Mucosa of rectum (tissue), 2 donors: ENCODE data around the gene KRTAP5-1.
A peak's percentile ranks its signal among the peaks of the same experiment; 100 is the strongest.
"Not testable (repeated sequence)": the region's sequence is repeated elsewhere in the genome, so short reads cannot be mapped to it uniquely, and the experiment has no call there.

ENCODE experiments used
- H3K27ac ChIP-seq, 2 donors: one replicate each; pipeline ENCODE4 v1.7.0; 2013; ENCODE audit warnings: inconsistent platforms in 2 of 2, low read depth in 2 of 2, low read length in 2 of 2
- H3K27me3 ChIP-seq, 2 donors: one replicate each; pipeline ENCODE4 v1.7.0; 2013; ENCODE audit warnings: low read length in 2 of 2; ENCODE audit not compliant: control insufficient read depth in 2 of 2, insufficient read depth in 2 of 2
- H3K36me3 ChIP-seq, 2 donors: one replicate each; pipeline ENCODE4 v1.7.0; 2013; ENCODE audit warnings: low read length in 2 of 2; ENCODE audit not compliant: control insufficient read depth in 2 of 2, insufficient read depth in 2 of 2
- H3K4me1 ChIP-seq, 2 donors: one replicate each; pipeline ENCODE4 v1.7.0; 2013; ENCODE audit warnings: low read length in 2 of 2, mild to moderate bottlenecking in 1 of 2; ENCODE audit not compliant: control insufficient read depth in 2 of 2, insufficient read depth in 2 of 2
- H3K4me3 ChIP-seq, 2 donors: one replicate each; pipeline ENCODE4 v1.7.0; 2013; ENCODE audit warnings: low read length in 2 of 2
- H3K9ac ChIP-seq, 2 donors: one replicate each; pipeline ENCODE4 v1.7.0; 2013; ENCODE audit warnings: low read length in 2 of 2, low read depth in 1 of 2, mild to moderate bottlenecking in 1 of 2
- H3K9me3 ChIP-seq, 2 donors: one replicate each; pipeline ENCODE4 v1.7.0; 2013; ENCODE audit warnings: low read length in 2 of 2; ENCODE audit not compliant: control insufficient read depth in 2 of 2
- donor health status: healthy.
- donor health status: Normal muscosa, but diverticular disease.

The KRTAP5-1 gene

DNA sequence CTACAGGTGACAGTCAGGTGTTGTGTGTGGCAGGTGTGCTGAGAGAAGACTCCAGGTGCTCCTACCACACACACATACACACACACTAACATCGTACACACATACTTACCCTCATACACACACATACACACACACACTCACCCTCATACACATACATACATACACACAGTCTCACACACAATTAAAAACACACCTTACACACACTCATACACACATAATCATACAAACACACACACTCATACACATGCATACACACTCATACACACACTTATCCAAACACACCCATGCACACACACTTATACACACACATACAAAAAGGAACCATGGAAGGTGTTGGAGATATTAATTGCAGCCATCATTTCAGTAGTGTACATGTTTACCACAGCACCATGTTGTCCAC is 18.5 kb upstream of the KRTAP5-1 start:
- Histone ChIP-seq H3K4me1 (peaks cover 0 to 4% of the 10 kb centered on the region in 2 donors), H3K27ac (no peak overlapping the region), H3K4me3 (no peak overlapping the region), H3K9me3 (no peaks in the 10 kb centered on the region), H3K36me3 (no peaks in the 10 kb centered on the region), H3K27me3 (peaks cover 0 to 5% of the 10 kb centered on the region in 2 donors), H3K9ac (no peak overlapping the region)

DNA sequence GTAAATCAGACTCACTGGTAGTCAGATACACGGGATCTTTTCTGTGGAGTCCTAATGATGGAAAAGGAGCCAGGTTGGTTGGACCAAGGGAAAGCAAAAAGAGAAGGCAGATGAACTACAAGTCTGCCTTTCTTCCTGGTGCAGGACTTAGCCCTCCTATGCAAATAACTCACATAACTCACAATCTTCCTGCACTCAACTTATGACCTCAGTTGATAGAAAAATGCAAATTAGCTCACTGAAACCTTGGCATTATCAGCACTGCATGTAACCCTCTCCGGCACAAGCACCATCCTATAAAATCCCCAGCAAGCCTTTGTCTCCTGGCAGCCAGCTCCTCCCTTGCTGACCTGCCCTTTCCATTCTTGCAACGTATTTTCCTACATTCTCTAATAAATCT is 16.6 kb upstream of the KRTAP5-1 start:
- H3K9ac ChIP-seq, H3K4me3 ChIP-seq, H3K27ac ChIP-seq, H3K36me3 ChIP-seq, H3K9me3 ChIP-seq, H3K27me3 ChIP-seq: not testable (repeated sequence)
- peaks cover 5 to 11% of the 10 kb centered on the region in 2 donors for H3K4me1 ChIP-seq

DNA sequence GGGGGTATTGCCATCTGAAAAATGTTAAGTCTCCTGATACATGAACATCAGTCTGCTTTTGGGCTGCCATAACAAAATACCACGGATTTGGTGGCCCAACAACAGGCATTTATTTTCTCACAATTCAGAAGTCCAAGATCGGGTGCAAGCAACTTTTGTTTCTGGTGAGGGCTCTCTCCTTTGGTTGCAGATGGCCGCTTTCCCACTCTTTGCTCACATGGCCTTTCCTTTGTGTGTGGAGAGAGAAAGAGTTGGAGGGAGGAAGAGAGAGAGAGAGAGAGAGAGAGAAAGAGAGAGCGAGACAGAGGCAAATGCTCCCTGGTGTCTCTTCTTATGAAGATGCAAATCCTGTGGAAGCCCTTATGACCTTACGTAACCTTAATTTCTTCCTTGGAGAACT is 15.5 kb upstream of the KRTAP5-1 start:
- Histone ChIP-seq H3K36me3 (no peaks in the 10 kb centered on the region), H3K27me3 (peaks cover 0 to 5% of the 10 kb centered on the region in 2 donors), H3K27ac (no peak overlapping the region), H3K4me3 (no peak overlapping the region), H3K9me3 (no peaks in the 10 kb centered on the region), H3K9ac (no peak overlapping the region), H3K4me1 (peaks cover 8 to 18% of the 10 kb centered on the region in 2 donors)

GRCh38 chr11:1598816-1599215 is 13.7 kb upstream of the KRTAP5-1 start:
- Histone ChIP-seq H3K36me3 (no peaks in the 10 kb centered on the region), H3K9ac (no peak overlapping the region), H3K4me3 (no peak overlapping the region), H3K9me3 (no peaks in the 10 kb centered on the region), H3K27me3 (peaks cover 0 to 5% of the 10 kb centered on the region in 2 donors), H3K27ac (no peak overlapping the region), H3K4me1 (peaks cover 10 to 19% of the 10 kb centered on the region in 2 donors)

GRCh38 chr11:1598406-1598805 is 13.3 kb upstream of the KRTAP5-1 start:
- not testable (repeated sequence) for H3K4me3 ChIP-seq, H3K9me3 ChIP-seq, H3K27ac ChIP-seq, H3K36me3 ChIP-seq, H3K9ac ChIP-seq, H3K27me3 ChIP-seq
- H3K4me1 ChIP-seq, result peaks cover 10 to 19% of the 10 kb centered on the region in 2 donors

- Histone ChIP-seq H3K9me3 (no peaks in the 10 kb centered on the region), H3K9ac (no peak within 1 kb of the TSS), H3K36me3 (no peaks in the 10 kb centered on the region), H3K27ac (no peak within 1 kb of the TSS), H3K4me1 (peaks cover 10 to 19% of the 10 kb centered on the region in 2 donors), H3K27me3 (no peaks in the 10 kb centered on the region), H3K4me3 (no peak within 1 kb of the TSS)
Observed at GRCh38 chr11:1597994-1598380, 12.9 kb upstream of the KRTAP5-1 start, which contains the start of gene KRTAP5-2. KRTAP5-2 (minus strand) TSS chr11:1598294; CDS start chr11:1598250, 44 bp downstream.

GRCh38 chr11:1597331-1597993 is 12.4 kb upstream of the KRTAP5-1 start:
- Histone ChIP-seq H3K27me3 (no peaks in the 10 kb centered on the region), H3K4me3 (no peak overlapping the region), H3K27ac (no peak overlapping the region), H3K4me1 (peaks cover 10 to 19% of the 10 kb centered on the region in 2 donors), H3K9ac (no peak overlapping the region), H3K36me3 (no peaks in the 10 kb centered on the region), H3K9me3 (no peaks in the 10 kb centered on the region)

DNA sequence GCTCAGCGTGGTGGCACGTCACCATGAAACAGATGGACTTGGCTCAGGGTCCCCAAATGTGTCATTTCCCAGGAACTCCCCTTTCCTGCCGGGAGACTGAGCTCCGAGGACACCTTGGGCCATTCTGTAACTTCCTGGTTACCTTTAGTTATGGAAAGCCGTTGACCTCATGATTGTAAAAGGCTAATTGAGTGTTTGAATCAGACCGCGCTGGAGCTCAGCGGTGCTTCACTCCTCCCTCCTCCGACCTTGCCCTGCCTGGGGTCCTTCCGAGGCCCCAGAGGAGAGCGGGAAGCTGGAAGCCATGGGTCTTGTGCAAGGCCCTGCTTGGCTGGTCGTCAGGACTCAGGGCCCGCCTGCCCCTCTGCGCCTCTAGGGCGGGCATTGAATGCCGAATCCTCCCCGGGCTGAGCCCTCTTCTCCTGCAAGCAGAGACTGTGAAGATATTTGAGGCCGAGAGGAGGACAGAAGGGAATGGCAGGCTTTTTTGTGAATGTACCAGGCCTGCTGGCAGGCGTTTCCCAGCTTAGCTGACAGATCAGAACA is 11.6 kb upstream of the KRTAP5-1 start:
- peak overlapping the region; percentile 7 to 37 for H3K27ac ChIP-seq

DNA sequence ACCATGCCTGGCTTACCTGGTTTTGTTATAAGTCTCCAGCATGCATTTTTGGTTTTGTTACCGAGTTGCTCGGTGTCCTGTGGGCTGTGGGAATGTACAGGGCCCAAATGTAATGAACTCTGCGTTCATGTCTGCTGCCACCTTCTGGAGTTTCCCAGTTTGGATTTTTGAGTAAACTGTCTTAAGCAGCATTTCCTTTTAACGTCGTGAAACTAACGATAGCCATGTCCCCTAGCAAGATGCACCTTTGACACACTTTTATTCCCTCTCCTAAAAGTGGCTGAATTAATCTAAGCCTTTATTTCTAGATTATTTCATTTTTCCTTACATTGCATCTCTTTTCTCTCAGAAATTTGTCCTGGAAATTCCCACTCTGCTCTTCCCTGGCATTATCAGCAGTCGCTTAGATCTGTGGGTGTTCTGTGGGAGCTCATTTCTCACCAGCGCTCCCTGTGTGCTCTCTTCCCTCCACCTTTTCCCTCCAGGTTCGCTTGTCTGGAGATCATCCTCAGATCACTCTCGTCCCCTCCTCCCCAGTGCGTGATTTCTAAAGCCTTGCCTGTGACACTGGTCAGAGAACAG is 11.0 kb upstream of the KRTAP5-1 start:
- peak overlapping the region; percentile 7 to 36 for H3K27ac ChIP-seq
- H3K4me1 ChIP-seq, result peaks cover 10 to 16% of the 10 kb centered on the region in 2 donors
- H3K27me3 ChIP-seq, H3K9me3 ChIP-seq, H3K36me3 ChIP-seq, H3K4me3 ChIP-seq: not testable (repeated sequence)
- peak overlapping the region in 1 of 2 donors; percentile 53 for H3K9ac ChIP-seq

More for the DNA sequence above, 11.6 kb upstream of the KRTAP5-1 start:
- not testable (repeated sequence) for H3K27me3 ChIP-seq, H3K36me3 ChIP-seq, H3K9me3 ChIP-seq, H3K4me3 ChIP-seq
- H3K9ac ChIP-seq, result peak overlapping the region in 1 of 2 donors; percentile 53
- peaks cover 10 to 16% of the 10 kb centered on the region in 2 donors for H3K4me1 ChIP-seq

- no peak overlapping the region for H3K27ac ChIP-seq
- no peaks in the 10 kb centered on the region for H3K9me3 ChIP-seq
- H3K9ac ChIP-seq, result no peak overlapping the region
- no peaks in the 10 kb centered on the region for H3K36me3 ChIP-seq
- H3K4me1 ChIP-seq, result peaks cover 10 to 19% of the 10 kb centered on the region in 2 donors
- H3K27me3 ChIP-seq, result no peaks in the 10 kb centered on the region
- H3K4me3 ChIP-seq, result no peak overlapping the region
Observed at GRCh38 chr11:1592628-1593027, 7.5 kb upstream of the KRTAP5-1 start.
